Measurements from ENCODE around the gene PELI2. TPM values are rescaled to one million over a fixed set of nuclear protein-coding genes. Genes with fewer than 3 reads are reported as not detected.

The PELI2 gene
- total RNA-seq, 4 donors from 2014 or later: 0.91 to 10.5 (median 3.9) TPM

GRCh38 chr14:56334458-56334857, 216.2 kb downstream of the PELI2 start:
- no peaks in the 10 kb centered on the region for H3K27me3 ChIP-seq
- no peak for DNase-seq
- H3K27ac ChIP-seq: no peak overlapping the region
- H3K4me3 ChIP-seq: no peak overlapping the region
- 65 to 75% methylated on average over 1 of the region's 1 CpG for WGBS, 2 donors
- no peaks in the 10 kb centered on the region for H3K36me3 ChIP-seq
- H3K9me3 ChIP-seq: no peaks in the 10 kb centered on the region
- peaks cover 0 to 21% (median 11%) of the 10 kb centered on the region in 3 donors for H3K4me1 ChIP-seq
- intact Hi-C loops (cut with DNase I): no loop called here
- no peak for TF ChIP-seq POLR2A (IDR thresholded peaks at IDR 0.05)
- TF ChIP-seq CTCF (IDR thresholded peaks at IDR 0.05): no peak

GRCh38 chr14:56338674-56339073, 220.5 kb downstream of the PELI2 start:
- 86 to 96% methylated on average over 4 of the region's 4 CpGs for WGBS, 2 donors
- no peak for TF ChIP-seq POLR2A (IDR thresholded peaks at IDR 0.05)
- no peak for TF ChIP-seq CTCF (IDR thresholded peaks at IDR 0.05)
- Histone ChIP-seq H3K4me1 (peaks cover 9 to 46% (median 20%) of the 10 kb centered on the region in 3 donors), H3K36me3 (no peaks in the 10 kb centered on the region), H3K27ac (no peak overlapping the region), H3K9me3 (no peaks in the 10 kb centered on the region), H3K27me3 (no peaks in the 10 kb centered on the region), H3K4me3 (no peak overlapping the region)
- intact Hi-C loops (cut with DNase I): no loop called here
- DNase-seq: no peak

- no peaks in the 10 kb centered on the region for H3K27me3 ChIP-seq
- intact Hi-C loops (cut with DNase I): loop anchor here (10.0 kb wide), 1 partner anchor 625 kb away; no protein-coding TSS in a partner anchor
- H3K4me1 ChIP-seq: peaks cover 9 to 38% (median 17%) of the 10 kb centered on the region in 3 donors
- 16 to 25% methylated on average over 7 of the region's 9 CpGs for WGBS, 2 donors
- H3K36me3 ChIP-seq: no peaks in the 10 kb centered on the region
- peak overlapping the region in 2 of 4 donors; percentile 24 to 54 for H3K27ac ChIP-seq
- TF ChIP-seq CTCF (IDR thresholded peaks at IDR 0.05): peak; percentile 67 to 84 (median 76)
- no peak for TF ChIP-seq POLR2A (IDR thresholded peaks at IDR 0.05)
- H3K9me3 ChIP-seq: no peaks in the 10 kb centered on the region
- no peak overlapping the region for H3K4me3 ChIP-seq
- DNase-seq: no peak
Measured at GRCh38 chr14:56339855-56340701, 221.9 kb downstream of the PELI2 start.

GRCh38 chr14:56340932-56341331, 222.7 kb downstream of the PELI2 start:
- no peaks in the 10 kb centered on the region for H3K9me3 ChIP-seq
- intact Hi-C loops (cut with DNase I): loop anchor here (10.0 kb wide), 1 partner anchor 626 kb away; no protein-coding TSS in a partner anchor
- no peak for TF ChIP-seq CTCF (IDR thresholded peaks at IDR 0.05)
- TF ChIP-seq POLR2A (IDR thresholded peaks at IDR 0.05): no peak
- peaks cover 9 to 38% (median 17%) of the 10 kb centered on the region in 3 donors for H3K4me1 ChIP-seq
- H3K36me3 ChIP-seq: no peaks in the 10 kb centered on the region
- no peaks in the 10 kb centered on the region for H3K27me3 ChIP-seq
- no peak for DNase-seq
- H3K4me3 ChIP-seq: no peak overlapping the region
- H3K27ac ChIP-seq: peak overlapping the region in 2 of 4 donors; percentile 1 to 54
- WGBS, 2 donors: 74 to 77% methylated on average over 1 of the region's 1 CpG
